Head of caudate nucleus (tissue), 42 donors: ENCODE data around the gene TMEM200C.
"Not testable (repeated sequence)": the region's sequence is repeated elsewhere in the genome, so short reads cannot be mapped to it uniquely, and the experiment has no call there.

Source experiments
- DNase-seq, 42 donors: peaks; one replicate each; pipeline versions ENCODE4 v3.0.0 to v3.0.0-alpha.2; 2020 to 2021; ENCODE audit warnings: mixed read lengths in 7 of 42
- intact Hi-C: fragments of 100-400 bp; cut with DNase I; formaldehyde crosslinking; loops from one replicate; pipeline ENCODE4 v1.15.0; 2022

Gene TMEM200C

GRCh38 chr18:5894611-5895298 lies 567 bp downstream of the TMEM200C start:
- peak in 14 of 42 donors; percentile 8 to 52 (median 20) for DNase-seq
- intact Hi-C loops: loop anchor here (10.0 kb wide), 1 partner anchor 70 kb away; no protein-coding TSS in a partner anchor

- DNase-seq: no peak
- intact Hi-C loops: loop anchor here (10.0 kb wide), 1 partner anchor 71 kb away; no protein-coding TSS in a partner anchor
Observed at GRCh38 chr18:5893956-5894610, 1.2 kb downstream of the TMEM200C start.

GRCh38 chr18:5892823-5893431 lies 2.4 kb downstream of the TMEM200C start:
- intact Hi-C loops: loop anchor here (10.0 kb wide), 1 partner anchor 72 kb away; no protein-coding TSS in a partner anchor
- DNase-seq: no peak

- intact Hi-C loops: loop anchor here (10.0 kb wide), 1 partner anchor 73 kb away; no protein-coding TSS in a partner anchor
- no peak for DNase-seq
Observed at GRCh38 chr18:5891854-5892215, 3.5 kb downstream of the TMEM200C start.

GRCh38 chr18:5891184-5891853 lies 4.0 kb downstream of the TMEM200C start:
- intact Hi-C loops: loop anchor here (10.0 kb wide), 1 partner anchor 73 kb away; no protein-coding TSS in a partner anchor
- no peak for DNase-seq

- intact Hi-C loops: loop anchor here (10.0 kb wide), 1 partner anchor 74 kb away; no protein-coding TSS in a partner anchor
- peak in 21 of 42 donors; percentile 2 to 64 (median 32) for DNase-seq
Observed at GRCh38 chr18:5890331-5891183, 4.8 kb downstream of the TMEM200C start.

- DNase-seq: no peak
- intact Hi-C loops: no loop called here
Observed at GRCh38 chr18:5885361-5885760, 10.0 kb downstream of the TMEM200C start.

GRCh38 chr18:5884375-5884774 lies 10.9 kb downstream of the TMEM200C start:
- intact Hi-C loops: no loop called here
- no peak for DNase-seq

- DNase-seq: peak in 2 of 42 donors; percentile 6 to 42
- intact Hi-C loops: loop anchor here (10.0 kb wide), 1 partner anchor 605 kb away; no protein-coding TSS in a partner anchor
Observed at GRCh38 chr18:5879479-5879882, 15.8 kb downstream of the TMEM200C start.

GRCh38 chr18:5876891-5877290 lies 18.4 kb downstream of the TMEM200C start:
- intact Hi-C loops: loop anchor here (10.0 kb wide), 1 partner anchor 608 kb away; no protein-coding TSS in a partner anchor
- no peak for DNase-seq

- intact Hi-C loops: loop anchor here (10.0 kb wide), 1 partner anchor 610 kb away; no protein-coding TSS in a partner anchor
- no peak for DNase-seq
Observed at GRCh38 chr18:5874336-5874735, 21.0 kb downstream of the TMEM200C start.

GRCh38 chr18:5872886-5873285 lies 22.4 kb downstream of the TMEM200C start:
- intact Hi-C loops: loop anchor here (10.0 kb wide), 1 partner anchor 612 kb away; no protein-coding TSS in a partner anchor
- DNase-seq: no peak

GRCh38 chr18:5871426-5871825 lies 23.9 kb downstream of the TMEM200C start:
- DNase-seq: no peak
- intact Hi-C loops: loop anchor here (10.0 kb wide), 1 partner anchor 613 kb away; no protein-coding TSS in a partner anchor

GRCh38 chr18:5868218-5868854 lies 27.0 kb downstream of the TMEM200C start:
- DNase-seq: peak in 40 of 42 donors; percentile 24 to 88 (median 68)
- intact Hi-C loops: loop anchor here (10.0 kb wide), 1 partner anchor 1016 kb away; no protein-coding TSS in a partner anchor

GRCh38 chr18:5865521-5865920 lies 29.8 kb downstream of the TMEM200C start:
- intact Hi-C loops: loop anchor here (10.0 kb wide), 1 partner anchor 1019 kb away; no protein-coding TSS in a partner anchor
- DNase-seq: no peak

- intact Hi-C loops: loop anchor here (10.0 kb wide), 1 partner anchor 1023 kb away; no protein-coding TSS in a partner anchor
- DNase-seq: not testable (repeated sequence)
Observed at GRCh38 chr18:5862127-5862526, 33.2 kb downstream of the TMEM200C start.

GRCh38 chr18:5857180-5857579 lies 38.1 kb downstream of the TMEM200C start:
- intact Hi-C loops: no loop called here
- DNase-seq: no peak
